OCI-LY1 (cell line): ENCODE measurements around the gene PCGF5.

ENCODE experiments used
- CTCF ChIP-seq: fragments of 200-600 bp; sonication (generic), shearing (Covaris generic); IDR thresholded peaks from 2 replicates; pipeline ENCODE4 v1.5.1; 2017; ENCODE audit warnings: mild to moderate bottlenecking, antibody characterized with exemption, low read length, moderate library complexity, mixed read lengths
- EZH2 ChIP-seq: fragments of 200-600 bp; sonication (generic), shearing (Covaris generic); IDR thresholded peaks from 2 replicates; pipeline ENCODE4 v1.8.0; 2017; ENCODE audit warnings: borderline replicate concordance, mixed run types, mild to moderate bottlenecking, antibody characterized with exemption, low read length, moderate library complexity, mixed read lengths

GRCh38 chr10:91317541-91317940, 97.1 kb downstream of the PCGF5 start:
- no peak for TF ChIP-seq CTCF
- no peak for TF ChIP-seq EZH2
